DMS79 (cell line): ENCODE measurements around the gene WDR11.
A peak's percentile ranks its signal among the peaks of the same experiment; 100 is the strongest.

Experiments
- DNase-seq: peaks from one replicate; lab custom pipeline; 2025; lab: John Stamatoyannopoulos, UW

WDR11 gene, protein sequence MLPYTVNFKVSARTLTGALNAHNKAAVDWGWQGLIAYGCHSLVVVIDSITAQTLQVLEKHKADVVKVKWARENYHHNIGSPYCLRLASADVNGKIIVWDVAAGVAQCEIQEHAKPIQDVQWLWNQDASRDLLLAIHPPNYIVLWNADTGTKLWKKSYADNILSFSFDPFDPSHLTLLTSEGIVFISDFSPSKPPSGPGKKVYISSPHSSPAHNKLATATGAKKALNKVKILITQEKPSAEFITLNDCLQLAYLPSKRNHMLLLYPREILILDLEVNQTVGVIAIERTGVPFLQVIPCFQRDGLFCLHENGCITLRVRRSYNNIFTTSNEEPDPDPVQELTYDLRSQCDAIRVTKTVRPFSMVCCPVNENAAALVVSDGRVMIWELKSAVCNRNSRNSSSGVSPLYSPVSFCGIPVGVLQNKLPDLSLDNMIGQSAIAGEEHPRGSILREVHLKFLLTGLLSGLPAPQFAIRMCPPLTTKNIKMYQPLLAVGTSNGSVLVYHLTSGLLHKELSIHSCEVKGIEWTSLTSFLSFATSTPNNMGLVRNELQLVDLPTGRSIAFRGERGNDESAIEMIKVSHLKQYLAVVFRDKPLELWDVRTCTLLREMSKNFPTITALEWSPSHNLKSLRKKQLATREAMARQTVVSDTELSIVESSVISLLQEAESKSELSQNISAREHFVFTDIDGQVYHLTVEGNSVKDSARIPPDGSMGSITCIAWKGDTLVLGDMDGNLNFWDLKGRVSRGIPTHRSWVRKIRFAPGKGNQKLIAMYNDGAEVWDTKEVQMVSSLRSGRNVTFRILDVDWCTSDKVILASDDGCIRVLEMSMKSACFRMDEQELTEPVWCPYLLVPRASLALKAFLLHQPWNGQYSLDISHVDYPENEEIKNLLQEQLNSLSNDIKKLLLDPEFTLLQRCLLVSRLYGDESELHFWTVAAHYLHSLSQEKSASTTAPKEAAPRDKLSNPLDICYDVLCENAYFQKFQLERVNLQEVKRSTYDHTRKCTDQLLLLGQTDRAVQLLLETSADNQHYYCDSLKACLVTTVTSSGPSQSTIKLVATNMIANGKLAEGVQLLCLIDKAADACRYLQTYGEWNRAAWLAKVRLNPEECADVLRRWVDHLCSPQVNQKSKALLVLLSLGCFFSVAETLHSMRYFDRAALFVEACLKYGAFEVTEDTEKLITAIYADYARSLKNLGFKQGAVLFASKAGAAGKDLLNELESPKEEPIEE

GRCh38 chr10:120850911-120851865 is at the start of gene WDR11:
Gene WDR11 (plus strand): TSS chr10:120851362. CDS start chr10:120851421, 59 bp downstream.
- DNase-seq = peak; percentile 53

DNA sequence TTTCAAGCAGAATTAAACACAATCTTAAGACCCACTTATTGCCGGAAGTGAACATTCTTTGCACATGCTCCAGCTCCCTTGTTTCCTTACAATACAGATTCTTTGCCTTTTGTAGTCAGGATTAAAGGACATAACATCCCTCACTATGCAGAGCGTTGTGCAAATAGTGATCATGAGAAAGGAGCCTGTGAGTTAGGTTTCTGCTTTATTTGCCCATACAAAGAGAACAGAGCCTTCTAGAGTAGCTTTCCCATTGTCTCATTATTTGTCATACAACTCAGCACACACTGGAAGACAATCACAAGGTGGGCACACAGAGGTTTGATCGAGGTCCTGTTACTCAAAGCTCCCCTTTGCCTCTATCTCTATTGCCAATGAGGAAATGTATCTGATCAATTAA is 48.2 kb upstream of the WDR11 start:
- DNase-seq = no peak

DNA sequence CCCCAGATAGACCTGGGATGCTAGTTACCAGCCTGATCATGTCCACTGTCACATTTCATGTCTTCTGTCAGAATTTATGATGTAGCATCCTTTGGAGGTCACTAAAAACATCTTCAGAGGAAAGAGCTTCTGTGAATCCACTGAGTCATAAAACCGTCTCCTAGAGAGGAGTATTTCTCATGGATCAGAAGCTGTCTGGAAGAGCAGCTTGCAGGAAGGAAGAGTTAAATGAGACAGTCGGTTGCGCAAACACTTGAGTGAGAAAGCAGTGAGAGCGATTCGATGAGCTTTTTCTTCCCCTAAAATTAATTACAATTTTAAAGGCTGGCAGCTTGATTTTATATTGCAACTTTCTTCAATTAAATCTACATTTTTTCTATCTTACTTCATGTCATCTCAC is 47.2 kb upstream of the WDR11 start:
- no peak for DNase-seq

DNA sequence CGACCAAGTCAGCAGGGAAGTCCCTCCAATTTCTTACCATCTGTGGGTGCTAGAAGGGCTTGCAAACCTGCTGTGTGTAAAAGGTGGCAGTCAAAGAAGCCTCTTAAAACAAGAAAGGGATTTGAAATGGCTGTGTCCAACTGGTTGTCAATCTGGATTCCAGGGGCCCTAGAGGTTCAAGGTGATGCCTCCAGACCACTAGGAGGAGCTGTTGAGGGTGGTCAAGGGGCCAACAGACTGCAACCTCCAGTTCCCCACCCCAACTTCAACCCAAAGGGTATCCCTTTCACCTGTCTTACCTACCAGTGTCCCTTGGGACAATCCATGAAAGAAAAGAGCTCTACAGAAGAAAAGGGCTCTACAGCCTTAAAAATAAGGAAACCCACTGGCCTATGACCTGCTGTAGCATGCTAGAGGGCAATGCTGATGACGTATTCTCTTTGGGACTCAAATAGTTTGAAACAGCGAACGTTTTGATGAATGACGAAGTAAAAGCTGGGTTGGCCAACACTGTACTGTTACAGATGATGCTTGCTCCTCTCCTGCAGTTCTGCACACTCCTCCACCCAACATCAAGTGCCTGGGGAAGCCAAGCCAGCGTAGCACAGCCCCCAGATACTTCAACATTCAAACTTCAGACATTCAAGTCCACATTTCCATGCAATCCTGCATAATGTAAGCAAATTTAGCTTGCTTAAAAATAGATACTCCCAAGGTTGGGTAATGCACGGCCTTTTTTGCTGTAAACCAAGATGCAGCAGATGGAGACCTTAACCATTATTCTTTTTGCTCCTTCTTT is 45.9 kb upstream of the WDR11 start:
- no peak for DNase-seq

- no peak for DNase-seq
These were observed 45.1 kb upstream of the WDR11 start for GRCh38 chr10:120806081-120806480.

- no peak for DNase-seq
These were observed 40.9 kb upstream of the WDR11 start for GRCh38 chr10:120810298-120810697.

GRCh38 chr10:120813085-120813484 is 38.1 kb upstream of the WDR11 start:
- no peak for DNase-seq

DNA sequence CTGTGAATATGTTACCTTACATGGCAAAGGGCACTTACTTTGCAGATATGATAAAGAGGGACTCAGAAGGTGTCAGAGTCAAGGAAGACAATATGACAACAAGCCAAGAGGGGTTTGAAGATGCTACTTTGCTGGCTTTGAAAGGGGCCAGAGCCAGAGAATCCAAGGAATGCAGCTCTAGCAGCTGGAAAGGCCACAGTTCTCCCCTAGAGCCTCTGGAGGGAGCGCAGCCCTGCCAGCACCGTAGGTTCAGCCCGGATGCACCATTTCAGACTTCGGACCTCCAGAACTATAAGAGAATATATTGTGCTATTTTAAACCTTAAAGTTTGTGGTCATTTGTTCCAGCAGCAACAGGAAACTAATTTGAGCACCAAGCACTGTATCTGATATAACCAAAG is 32.9 kb upstream of the WDR11 start:
- DNase-seq = no peak

GRCh38 chr10:120819366-120819765 is 31.8 kb upstream of the WDR11 start:
- DNase-seq = peak; percentile 69

DNA sequence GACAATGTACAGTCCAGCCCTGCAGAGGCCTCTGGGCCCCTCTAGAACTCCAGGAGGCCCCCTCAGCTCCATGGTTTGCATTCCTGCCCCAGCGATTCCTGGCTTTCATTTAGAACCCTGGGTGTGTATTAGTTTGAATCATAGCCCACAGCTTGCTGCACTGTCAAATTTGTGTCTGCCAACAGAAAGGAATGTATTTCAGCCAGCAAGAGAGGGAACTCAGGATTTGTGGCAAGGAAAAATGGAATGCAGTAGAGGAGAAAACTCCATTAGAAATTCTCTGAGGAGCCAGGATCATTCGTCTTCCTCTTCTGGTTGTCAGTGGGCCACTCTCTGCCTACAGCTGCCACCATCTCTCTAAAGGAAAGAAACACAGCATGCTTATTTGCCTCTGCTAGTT is 27.9 kb upstream of the WDR11 start:
- no peak for DNase-seq

- DNase-seq = no peak
These were observed 26.3 kb upstream of the WDR11 start for GRCh38 chr10:120824881-120825309.

GRCh38 chr10:120825878-120826769 is 25.0 kb upstream of the WDR11 start:
- DNase-seq = no peak

GRCh38 chr10:120827251-120827875 is 23.8 kb upstream of the WDR11 start:
- DNase-seq = no peak

DNA sequence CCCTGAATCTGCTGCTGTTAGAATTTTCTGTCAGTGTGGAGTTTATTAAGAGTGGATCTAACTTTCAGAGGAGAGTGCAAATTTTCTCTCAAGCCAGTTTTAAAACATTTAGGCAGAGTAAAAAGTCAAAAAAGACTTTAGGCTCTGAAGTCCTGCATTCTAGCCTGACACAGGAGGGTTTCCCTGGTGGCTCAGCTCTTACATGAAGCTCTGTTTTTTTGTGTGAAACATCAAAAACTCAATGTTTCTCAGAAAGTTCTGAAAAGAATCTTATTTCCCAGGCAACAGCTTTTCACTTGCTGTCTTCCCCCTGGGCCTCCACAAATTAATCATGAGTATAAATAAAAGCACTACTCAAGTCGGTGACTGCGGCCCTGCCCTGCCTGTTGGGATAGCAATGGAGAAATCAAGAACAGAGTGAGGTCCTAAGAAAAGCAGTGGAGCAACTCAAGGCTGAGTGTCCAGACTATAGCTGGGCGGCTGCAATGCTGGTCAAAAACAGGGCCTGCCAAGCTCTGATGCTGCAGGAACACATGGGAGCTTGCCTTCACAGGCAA is 22.3 kb upstream of the WDR11 start:
- DNase-seq = no peak

DNA sequence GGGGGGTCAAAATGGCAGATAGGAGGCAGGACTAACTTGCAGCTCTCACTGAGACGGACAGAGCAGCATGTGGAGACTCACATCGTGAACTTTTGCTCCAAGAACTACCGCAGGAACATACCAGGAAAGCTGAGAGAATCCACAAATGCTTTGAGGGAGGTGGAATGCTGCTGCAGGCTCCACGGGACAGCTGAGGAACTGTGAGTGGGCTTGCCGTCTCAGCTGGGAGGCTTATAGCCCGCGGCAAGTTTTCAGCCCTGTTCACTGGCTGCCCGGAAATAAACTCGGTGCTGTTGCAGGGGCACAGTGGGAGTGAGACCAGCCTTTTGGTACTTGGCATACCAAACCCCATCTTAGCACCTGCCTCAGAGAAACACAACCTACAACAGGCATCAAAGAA is 19.1 kb upstream of the WDR11 start:
- DNase-seq = no peak

DNA sequence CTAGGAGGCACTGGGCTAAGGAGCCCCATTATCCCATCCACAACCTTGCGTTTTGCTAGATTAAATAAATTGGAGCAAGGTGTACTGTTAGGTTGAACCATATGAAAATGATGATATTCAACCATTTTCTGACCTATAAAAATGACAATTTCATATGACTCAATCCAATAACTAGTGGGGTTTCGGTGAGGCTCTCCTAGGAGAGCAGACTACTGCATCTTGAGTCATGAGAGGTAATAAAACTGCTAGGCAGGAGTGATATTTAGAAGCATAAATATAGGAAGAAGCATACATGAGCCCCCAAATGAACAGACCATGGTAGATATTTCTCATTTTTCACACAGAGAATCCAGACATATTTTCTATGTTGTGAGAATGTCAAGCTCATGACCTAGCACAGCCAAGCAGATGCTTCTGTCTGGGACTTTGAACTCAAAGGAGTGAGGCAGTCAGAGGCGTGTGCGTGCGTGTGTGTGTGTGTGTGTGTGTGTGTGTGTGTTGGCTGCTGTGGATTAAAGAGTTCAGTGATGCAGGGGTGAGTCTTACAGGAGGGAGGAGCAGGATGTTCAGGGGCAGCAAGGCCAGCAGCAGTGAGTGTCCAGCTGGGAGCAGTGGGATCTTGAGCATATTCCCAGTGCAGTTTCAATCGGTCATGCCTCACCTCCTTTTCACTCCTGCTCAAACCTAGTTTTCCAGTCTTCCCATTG is 17.8 kb upstream of the WDR11 start:
- DNase-seq = no peak

- no peak for DNase-seq
These were observed 15.6 kb upstream of the WDR11 start for GRCh38 chr10:120835603-120836002.

GRCh38 chr10:120838941-120839340 is 12.2 kb upstream of the WDR11 start:
- no peak for DNase-seq
